Fibroblast of mammary gland (primary cell): Measurements from ENCODE around the gene LAMB3.

Source experiments
- DNase-seq: peaks from one replicate; pipeline ENCODE4 v3.0.0-alpha.2; 2010; ENCODE audit warnings: low read depth
- H3K4me3 ChIP-seq: 2 replicates; pipeline ENCODE4 v1.5.1; 2011; ENCODE audit warnings: low read depth, mild to moderate bottlenecking, low read length, moderate library complexity; ENCODE audit not compliant: control insufficient read depth
- CTCF ChIP-seq: conservative IDR thresholded peaks from 2 replicates; pipeline ENCODE4 v1.5.1; 2011; ENCODE audit warnings: low read depth, low read length, inconsistent platforms; ENCODE audit not compliant: control insufficient read depth, insufficient read depth

The LAMB3 gene

GRCh38 chr1:209567698-209568175, 84.5 kb downstream of the LAMB3 start:
- H3K4me3 ChIP-seq: no peak overlapping the region
- DNase-seq: peak; percentile 82

GRCh38 chr1:209565759-209566678, 86.2 kb downstream of the LAMB3 start:
- TF ChIP-seq CTCF: peak; percentile 78
- H3K4me3 ChIP-seq: no peak overlapping the region

More at GRCh38 chr1:209567698-209568175, 84.5 kb downstream of the LAMB3 start:
- no peak for TF ChIP-seq CTCF

More at GRCh38 chr1:209565759-209566678, 86.2 kb downstream of the LAMB3 start:
- peak; percentile 85 for DNase-seq
